Keratinocyte (primary cell): ENCODE measurements around the gene KCNQ2. TPM values are rescaled to one million over a fixed set of nuclear protein-coding genes. Genes with fewer than 3 reads are reported as not detected.

Experiments used
- DNase-seq: peaks from one replicate; pipeline ENCODE4 v3.0.0-alpha.2; 2011; ENCODE audit warnings: low read depth, missing footprints, low spot score
- FAIRE-seq: peaks from 2 replicates; lab custom pipeline; 2011; peaks lifted over from hg19 to GRCh38; lab: Jason Lieb, UNC
- H2AFZ ChIP-seq: 2 replicates; pipeline ENCODE4 v1.6.0; 2012; ENCODE audit warnings: low read length, control low read depth, inconsistent platforms; ENCODE audit not compliant: control insufficient read depth
- H3K27ac ChIP-seq: 2 replicates; pipeline ENCODE4 v1.5.1; 2011; ENCODE audit warnings: low read length; ENCODE audit not compliant: control insufficient read depth, insufficient read depth
- H3K27me3 ChIP-seq: 3 replicates; pipeline ENCODE4 v1.6.0; 2011; ENCODE audit warnings: low read length; ENCODE audit not compliant: control insufficient read depth, insufficient read depth; ENCODE audit errors: extremely low read depth
- H3K36me3 ChIP-seq, 2 experiments: 2 replicates in 1 of 2; 3 replicates in 1 of 2; pipeline ENCODE4 v1.5.1; 2011; ENCODE audit warnings: low read length in 2 of 2, mild to moderate bottlenecking in 1 of 2; ENCODE audit not compliant: control insufficient read depth in 2 of 2, insufficient read depth in 2 of 2; ENCODE audit errors: extremely low read depth in 1 of 2
- H3K4me1 ChIP-seq: 3 replicates; pipeline ENCODE4 v1.5.1; 2011; ENCODE audit warnings: low read length; ENCODE audit not compliant: control insufficient read depth, insufficient read depth; ENCODE audit errors: extremely low read depth
- H3K4me2 ChIP-seq: 3 replicates; pipeline ENCODE4 v1.6.0; 2011; ENCODE audit warnings: low read depth, low read length; ENCODE audit not compliant: control insufficient read depth, insufficient read depth; ENCODE audit errors: extremely low read depth
- H3K4me3 ChIP-seq, 3 experiments: fragments of 200-600 bp in 1 of 3; sonication (generic) in 1 of 3; 2 replicates in 2 of 3; 3 replicates in 1 of 3; pipeline ENCODE4 v1.5.1; 2011 to 2016; ENCODE audit warnings: low read length in 3 of 3, mild to moderate bottlenecking in 3 of 3, control low read depth in 2 of 3, inconsistent platforms in 1 of 3, low read depth in 1 of 3, mixed read lengths in 1 of 3, mixed run types in 1 of 3, moderate library complexity in 1 of 3; ENCODE audit not compliant: control insufficient read depth in 2 of 3, insufficient read depth in 2 of 3; ENCODE audit errors: extremely low read depth in 1 of 3
- H3K79me2 ChIP-seq: 2 replicates; pipeline ENCODE4 v1.6.0; 2012; ENCODE audit warnings: low read length; ENCODE audit not compliant: control insufficient read depth, insufficient read depth
- H3K9ac ChIP-seq: 3 replicates; pipeline ENCODE4 v1.6.0; 2011; ENCODE audit warnings: low read length; ENCODE audit not compliant: control insufficient read depth, insufficient read depth; ENCODE audit errors: extremely low read depth
- H3K9me1 ChIP-seq: 3 replicates; pipeline ENCODE4 v1.6.0; 2011; ENCODE audit warnings: low read length; ENCODE audit not compliant: control insufficient read depth, insufficient read depth; ENCODE audit errors: extremely low read depth
- H3K9me3 ChIP-seq: 2 replicates; pipeline ENCODE4 v1.5.1; 2012; ENCODE audit warnings: low read depth, low read length; ENCODE audit not compliant: control insufficient read depth
- H4K20me1 ChIP-seq: 3 replicates; pipeline ENCODE4 v1.6.0; 2011; ENCODE audit warnings: low read length; ENCODE audit not compliant: control insufficient read depth, insufficient read depth; ENCODE audit errors: extremely low read depth
- EZH2 ChIP-seq: IDR thresholded peaks from one replicate; pipeline ENCODE4 v1.6.1; 2012; ENCODE audit warnings: inconsistent platforms, mild to moderate bottlenecking, low read length, moderate library complexity
- dilution Hi-C: fragments of 300-500 bp; cut with MboI; formaldehyde crosslinking; loops from one replicate; pipeline ENCODE4 v1.7.0; 2020; ENCODE audit warnings: low sequenced_read_pairs; ENCODE audit not compliant: extremely low pct_ligation_motif_present
- polyA plus RNA-seq, 5 experiments: library from polyadenylated mRNA; depleted of rRNA in 3 of 5; stranded (reverse) in 3 of 5; stranded (forward) in 1 of 5; unstranded in 1 of 5; fragments of >200 nt; gene quantifications; 1 replicate in 1 of 5; 2 replicates in 3 of 5; 3 replicates in 1 of 5; pipeline versions ENCODE4 v1.2.1 to v1.2.3, GENCODE V29; 2011 to 2012; ENCODE audit warnings: missing spikeins in 2 of 5, low read depth in 1 of 5, low replicate concordance in 1 of 5
- TF ChIP-seq, protein P1 (sequence below), 3 experiments: IDR thresholded peaks in 1 of 3; conservative IDR thresholded peaks in 1 of 3; optimal IDR thresholded peaks in 1 of 3; 2 replicates in 2 of 3; 3 replicates in 1 of 3; pipeline versions ENCODE3 to v1.5.1; 2011; ENCODE audit warnings: low read length in 3 of 3, mild to moderate bottlenecking in 3 of 3, moderate library complexity in 2 of 3, control low read depth in 1 of 3, inconsistent platforms in 1 of 3; ENCODE audit not compliant: insufficient read depth in 2 of 3; ENCODE audit errors: extremely low read depth in 1 of 3

The KCNQ2 gene
- polyA plus RNA-seq, 1 donor (not counting 4 experiments of a cell fraction or from before 2014, with no cell fraction given) = not detected

GRCh38 chr20:63413963-63414684 is 58.3 kb downstream of the KCNQ2 start:
- no peaks in the 10 kb centered on the region for H3K36me3 ChIP-seq
- TF ChIP-seq, protein P1, sequence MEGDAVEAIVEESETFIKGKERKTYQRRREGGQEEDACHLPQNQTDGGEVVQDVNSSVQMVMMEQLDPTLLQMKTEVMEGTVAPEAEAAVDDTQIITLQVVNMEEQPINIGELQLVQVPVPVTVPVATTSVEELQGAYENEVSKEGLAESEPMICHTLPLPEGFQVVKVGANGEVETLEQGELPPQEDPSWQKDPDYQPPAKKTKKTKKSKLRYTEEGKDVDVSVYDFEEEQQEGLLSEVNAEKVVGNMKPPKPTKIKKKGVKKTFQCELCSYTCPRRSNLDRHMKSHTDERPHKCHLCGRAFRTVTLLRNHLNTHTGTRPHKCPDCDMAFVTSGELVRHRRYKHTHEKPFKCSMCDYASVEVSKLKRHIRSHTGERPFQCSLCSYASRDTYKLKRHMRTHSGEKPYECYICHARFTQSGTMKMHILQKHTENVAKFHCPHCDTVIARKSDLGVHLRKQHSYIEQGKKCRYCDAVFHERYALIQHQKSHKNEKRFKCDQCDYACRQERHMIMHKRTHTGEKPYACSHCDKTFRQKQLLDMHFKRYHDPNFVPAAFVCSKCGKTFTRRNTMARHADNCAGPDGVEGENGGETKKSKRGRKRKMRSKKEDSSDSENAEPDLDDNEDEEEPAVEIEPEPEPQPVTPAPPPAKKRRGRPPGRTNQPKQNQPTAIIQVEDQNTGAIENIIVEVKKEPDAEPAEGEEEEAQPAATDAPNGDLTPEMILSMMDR (optimal IDR thresholded peaks at IDR 0.05 in 1 of 3, IDR thresholded peaks at IDR 0.05 in 1 of 3, conservative IDR thresholded peaks at IDR 0.05 in 1 of 3; ENCODE audit: extremely low read depth in 1 of 3, insufficient read depth in 2 of 3, low read length in 3 of 3) = no peak
- no peak for TF ChIP-seq EZH2
- peaks cover 13% of the 10 kb centered on the region for H3K27me3 ChIP-seq
- H3K4me1 ChIP-seq = no peaks in the 10 kb centered on the region
- H3K9me3 ChIP-seq = no peaks in the 10 kb centered on the region
- H3K4me2 ChIP-seq = no peak overlapping the region
- H3K79me2 ChIP-seq = no peaks in the 10 kb centered on the region
- no peaks in the 10 kb centered on the region for H4K20me1 ChIP-seq
- H3K4me3 ChIP-seq = no peak overlapping the region
- dilution Hi-C loops = no loop called here
- no peaks in the 10 kb centered on the region for H3K9me1 ChIP-seq
- DNase-seq (no peak), FAIRE-seq (no peak)
- H3K9ac ChIP-seq = no peak overlapping the region
- H2AFZ ChIP-seq = no peak overlapping the region
- no peak overlapping the region for H3K27ac ChIP-seq

DNA sequence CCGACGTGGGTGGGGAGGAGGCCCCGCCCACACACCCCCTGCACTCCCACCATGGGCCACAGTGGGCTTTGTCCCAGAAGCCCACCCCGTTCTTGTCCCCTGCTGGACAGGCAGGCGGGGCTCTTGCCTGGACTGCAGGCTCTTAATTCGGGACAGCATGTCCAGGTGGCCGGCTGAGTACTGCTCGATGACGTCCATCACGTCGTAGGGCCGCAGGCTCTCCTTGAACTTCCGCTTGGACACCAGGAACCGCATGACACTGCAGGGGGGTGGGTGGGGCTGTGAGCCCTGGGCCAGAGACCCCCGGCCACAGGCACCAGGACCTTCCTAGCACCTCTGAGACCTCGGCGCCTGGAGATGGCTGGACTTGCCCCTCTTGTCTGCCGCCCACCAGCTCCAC is 59.1 kb downstream of the KCNQ2 start:
- H3K27ac ChIP-seq = no peak overlapping the region
- FAIRE-seq (no peak), DNase-seq (no peak)
- H3K36me3 ChIP-seq = no peaks in the 10 kb centered on the region
- H3K9ac ChIP-seq = no peak overlapping the region
- no peaks in the 10 kb centered on the region for H3K4me1 ChIP-seq
- peaks cover 12% of the 10 kb centered on the region for H3K27me3 ChIP-seq
- no peak overlapping the region for H2AFZ ChIP-seq
- H3K9me3 ChIP-seq = peaks cover 1% of the 10 kb centered on the region
- H3K4me3 ChIP-seq = no peak overlapping the region
- no peaks in the 10 kb centered on the region for H3K9me1 ChIP-seq
- TF ChIP-seq, protein P1 (optimal IDR thresholded peaks at IDR 0.05 in 1 of 3, IDR thresholded peaks at IDR 0.05 in 1 of 3, conservative IDR thresholded peaks at IDR 0.05 in 1 of 3; ENCODE audit: extremely low read depth in 1 of 3, insufficient read depth in 2 of 3, low read length in 3 of 3) = no peak
- TF ChIP-seq EZH2 = no peak
- H4K20me1 ChIP-seq = no peaks in the 10 kb centered on the region
- H3K79me2 ChIP-seq = no peaks in the 10 kb centered on the region
- H3K4me2 ChIP-seq = no peak overlapping the region
- dilution Hi-C loops = no loop called here
